HepG2 (cell line): ENCODE results near the gene ALDH2. TPM values are rescaled to one million over a fixed set of nuclear protein-coding genes. Genes with fewer than 3 reads are reported as not detected.

Experiments
- ATAC-seq: fragments of 200-7000 bp; cut with Tn5 transposase; 3 replicates; pipeline ENCODE4 v1.9.1; 2020; ENCODE audit warnings: mild to moderate bottlenecking, moderate library complexity
- BruUV-seq: library from RNA; stranded (reverse); fragments of 400-500 nt; replicated peaks from 2 replicates; lab custom pipeline; 2021; lab: Mats Ljungman, UMichigan
- CTCF ChIA-PET: fragments of 300-600 bp; formaldehyde crosslinking; extraction: SDS; loops from one replicate; lab custom pipeline; 2021; ENCODE audit warnings: low total read pairs, inconsistent platforms, low intra/inter-chr PET ratio; lab: Yijun Ruan, JAX
- POLR2A ChIA-PET: fragments of 350-600 bp; sonication (Branson Sonifier 250); formaldehyde crosslinking; loops from one replicate; lab custom pipeline; 2020; ENCODE audit warnings: antibody characterized with exemption, inconsistent platforms; lab: Yijun Ruan, JAX
- DNase-seq: peaks from one replicate; pipeline ENCODE4 v3.0.0-alpha.2; 2015; ENCODE audit warnings: low spot score
- FAIRE-seq: peaks from 3 replicates; lab custom pipeline; 2011; peaks lifted over from hg19 to GRCh38; lab: Jason Lieb, UNC
- H2AFZ ChIP-seq: one replicate; pipeline ENCODE4 v1.6.1; 2011; ENCODE audit warnings: low read length, inconsistent platforms
- H3K27ac ChIP-seq: fragments of 300-600 bp; 3 replicates; pipeline ENCODE4 v1.8.0; 2011; ENCODE audit warnings: mixed run types, mild to moderate bottlenecking, mixed read lengths, low read length, inconsistent platforms; ENCODE audit not compliant: insufficient read depth; ENCODE audit errors: extremely low read length
- H3K27me3 ChIP-seq, 2 experiments: fragments of 200-600 bp in 1 of 2; 2 replicates in 1 of 2; 3 replicates in 1 of 2; pipeline versions ENCODE4 v1.6.0 to v1.8.0; 2011; ENCODE audit warnings: low read length in 2 of 2, mild to moderate bottlenecking in 2 of 2, moderate library complexity in 2 of 2, inconsistent platforms in 1 of 2; ENCODE audit not compliant: insufficient read depth in 2 of 2, control insufficient read depth in 1 of 2
- H3K36me3 ChIP-seq, 2 experiments: fragments of 200-600 bp in 1 of 2; replicated peaks in 1 of 2; 2 replicates in 1 of 2; 3 replicates in 1 of 2; pipeline versions ENCODE4 v1.5.1 to v1.8.0; 2011; ENCODE audit warnings: low read length in 2 of 2, inconsistent platforms in 1 of 2; ENCODE audit not compliant: insufficient read depth in 2 of 2, control insufficient read depth in 1 of 2
- H3K4me1 ChIP-seq: 2 replicates; pipeline ENCODE4 v1.5.1; 2012; ENCODE audit warnings: low read length, inconsistent platforms; ENCODE audit not compliant: insufficient read depth
- H3K4me2 ChIP-seq: 2 replicates; pipeline ENCODE4 v1.6.0; 2011; ENCODE audit warnings: low read depth, low read length, inconsistent platforms
- H3K4me3 ChIP-seq, 3 experiments: fragments of 200-600 bp in 1 of 3; sonication (generic), shearing (Covaris generic) in 1 of 3; replicated peaks in 1 of 3; 2 replicates each; pipeline ENCODE4 v1.5.1; 2011 to 2016; ENCODE audit warnings: low read length in 3 of 3, inconsistent platforms in 2 of 3, low read depth in 2 of 3, mild to moderate bottlenecking in 2 of 3, control low read depth in 1 of 3, mixed read lengths in 1 of 3; ENCODE audit not compliant: insufficient read depth in 1 of 3
- H3K79me2 ChIP-seq: one replicate; pipeline ENCODE4 v1.6.1; 2011; ENCODE audit warnings: low read length, inconsistent platforms; ENCODE audit not compliant: insufficient read depth
- H3K9ac ChIP-seq: 2 replicates; pipeline ENCODE4 v1.6.0; 2011; ENCODE audit warnings: mild to moderate bottlenecking, low read depth, low read length, inconsistent platforms; ENCODE audit not compliant: insufficient read depth
- H3K9me3 ChIP-seq: 2 replicates; pipeline ENCODE4 v1.5.1; 2012; ENCODE audit warnings: mild to moderate bottlenecking, low read length
- H4K20me1 ChIP-seq: 2 replicates; pipeline ENCODE4 v1.6.0; 2011; ENCODE audit warnings: inconsistent platforms, mild to moderate bottlenecking, low read length, moderate library complexity; ENCODE audit not compliant: insufficient read depth
- ARHGAP35 ChIP-seq: sonication (generic); formaldehyde crosslinking; IDR thresholded peaks from 2 replicates; pipeline ENCODE4 v1.9.0; 2022; ENCODE audit warnings: mild to moderate bottlenecking, inconsistent platforms, moderate library complexity, missing genetic modification reagents, borderline replicate concordance
- CREB1 ChIP-seq, 2 experiments: fragments of 450-650 bp in 1 of 2; IDR thresholded peaks; 2 replicates each; pipeline ENCODE4 v1.6.1; 2016 to 2017; ENCODE audit warnings: control low read depth in 1 of 2, mild to moderate bottlenecking in 1 of 2, missing compliant biosample characterization in 1 of 2, missing genetic modification characterization in 1 of 2
- DBP ChIP-seq: sonication (generic); formaldehyde crosslinking; IDR thresholded peaks from 2 replicates; pipeline ENCODE4 v1.4.0; 2020; ENCODE audit warnings: missing genetic modification reagents; ENCODE audit errors: not compliant biosample characterization
- FIP1L1 ChIP-seq: fragments of 200-400 bp; formaldehyde crosslinking; IDR thresholded peaks from 2 replicates; pipeline ENCODE4 v1.6.1; 2018; ENCODE audit warnings: low read depth, mild to moderate bottlenecking, low read length, moderate library complexity, borderline replicate concordance; ENCODE audit not compliant: insufficient read depth
- NCOA2 ChIP-seq: sonication (generic); formaldehyde crosslinking; IDR thresholded peaks from 2 replicates; pipeline ENCODE4 v1.8.0; 2022; ENCODE audit warnings: inconsistent platforms
- RXRA ChIP-seq: sonication (generic); formaldehyde crosslinking; IDR thresholded peaks from 2 replicates; pipeline ENCODE4 v1.5.1; 2020; ENCODE audit warnings: missing genetic modification reagents
- ZBTB33 ChIP-seq: sonication (generic); formaldehyde crosslinking; IDR thresholded peaks from 2 replicates; pipeline ENCODE4 v1.4.0; 2020; ENCODE audit warnings: missing genetic modification reagents
- ZNF558 ChIP-seq: sonication (generic); formaldehyde crosslinking; IDR thresholded peaks from 2 replicates; pipeline ENCODE4 v1.9.0; 2022; ENCODE audit warnings: mild to moderate bottlenecking, missing genetic modification reagents, borderline replicate concordance
- ZNF7 ChIP-seq: IDR thresholded peaks from 2 replicates; pipeline ENCODE4 v1.6.1; 2016; ENCODE audit warnings: missing biosample characterization, missing genetic modification reagents
- ZNF747 ChIP-seq: sonication (generic); formaldehyde crosslinking; IDR thresholded peaks from 2 replicates; pipeline ENCODE4 v1.8.1; 2023; ENCODE audit warnings: missing genetic modification reagents, mild to moderate bottlenecking, borderline replicate concordance
- WGBS: methylation state at CpG from one replicate; pipeline ENCODE4 v1.1.6; 2017; ENCODE audit warnings: low lambda C conversion rate; 5-methylcytosine and 5-hydroxymethylcytosine counted together
- in situ Hi-C: cut with HindIII; loops from 2 replicates; pipeline ENCODE4 v1.10.0; 2017; ENCODE audit warnings: low pct_unique_long_range_greater_than_20kb; ENCODE audit not compliant: extremely low pct_ligation_motif_present
- intact Hi-C: fragments of 100-400 bp; cut with micrococcal nuclease; formaldehyde crosslinking; loops from one replicate; pipeline ENCODE4 v1.10.0; 2022; ENCODE audit not compliant: unreplicated experiment
- polyA plus RNA-seq, 8 experiments: library from polyadenylated mRNA; depleted of rRNA in 3 of 8; stranded (reverse) in 7 of 8; unstranded in 1 of 8; fragments of >200 nt; fragmentation: Illumina TruSeq in 4 of 8; extraction: Trizol in 4 of 8; gene quantifications; 2 replicates each; pipeline versions ENCODE4 v1.2.1 to v1.2.3, GENCODE V29; 2011 to 2016; ENCODE audit warnings: low read depth in 4 of 8, missing spikeins in 1 of 8, mixed read lengths in 1 of 8; ENCODE audit not compliant: insufficient read depth in 1 of 8
- total RNA-seq, 5 experiments: library from RNA; depleted of rRNA; stranded (reverse); fragments of >200 nt; fragmentation: Illumina TruSeq; extraction: Trizol; gene quantifications; 2 replicates each; pipeline ENCODE4 v1.2.3, GENCODE V29; 2016; ENCODE audit warnings: low read depth in 1 of 5
- TF ChIP-seq, protein P1 (sequence below): sonication (generic); formaldehyde crosslinking; IDR thresholded peaks from 2 replicates; pipeline ENCODE4 v1.4.0; 2020; ENCODE audit warnings: missing genetic modification reagents, mild to moderate bottlenecking, borderline replicate concordance
- TF ChIP-seq, protein P2 (sequence below): sonication (generic); formaldehyde crosslinking; IDR thresholded peaks from 2 replicates; pipeline ENCODE4 v1.8.0; 2022; ENCODE audit warnings: mild to moderate bottlenecking, missing genetic modification reagents, borderline replicate concordance
- TF ChIP-seq, protein P3 (sequence below), 2 experiments: sonication (generic) in 1 of 2; formaldehyde crosslinking in 1 of 2; IDR thresholded peaks; 2 replicates each; pipeline versions ENCODE4 v1.5.1 to v1.6.1; 2011 to 2020; ENCODE audit warnings: borderline replicate concordance in 1 of 2, low read depth in 1 of 2, low read length in 1 of 2, mild to moderate bottlenecking in 1 of 2, missing genetic modification reagents in 1 of 2, moderate library complexity in 1 of 2

Gene ALDH2
- total and polyA plus RNA-seq, 2 of the 13 experiments (the other 11 are each of a cell fraction or from before 2014, with no cell fraction given): 78.8 to 103 TPM

GRCh38 chr12:111745211-111745610 lies 21.5 kb upstream of the ALDH2 start:
- CTCF ChIA-PET: no interaction called here
- TF ChIP-seq, protein P1, sequence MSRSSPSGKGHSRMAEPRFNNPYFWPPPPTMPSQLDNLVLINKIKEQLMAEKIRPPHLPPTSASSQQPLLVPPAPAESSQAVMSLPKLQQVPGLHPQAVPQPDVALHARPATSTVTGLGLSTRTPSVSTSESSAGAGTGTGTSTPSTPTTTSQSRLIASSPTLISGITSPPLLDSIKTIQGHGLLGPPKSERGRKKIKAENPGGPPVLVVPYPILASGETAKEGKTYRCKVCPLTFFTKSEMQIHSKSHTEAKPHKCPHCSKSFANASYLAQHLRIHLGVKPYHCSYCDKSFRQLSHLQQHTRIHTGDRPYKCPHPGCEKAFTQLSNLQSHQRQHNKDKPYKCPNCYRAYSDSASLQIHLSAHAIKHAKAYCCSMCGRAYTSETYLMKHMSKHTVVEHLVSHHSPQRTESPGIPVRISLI (CRISPR knock-in tag): no peak
- no peak for TF ChIP-seq ZNF558 (CRISPR knock-in tag)
- no peak for TF ChIP-seq FIP1L1
- TF ChIP-seq ARHGAP35: no peak
- no peak for TF ChIP-seq RXRA (CRISPR knock-in tag)
- TF ChIP-seq ZNF7 (CRISPR knock-in tag): no peak
- no peak for TF ChIP-seq ZBTB33
- TF ChIP-seq ZNF747: no peak
- TF ChIP-seq, protein P2, sequence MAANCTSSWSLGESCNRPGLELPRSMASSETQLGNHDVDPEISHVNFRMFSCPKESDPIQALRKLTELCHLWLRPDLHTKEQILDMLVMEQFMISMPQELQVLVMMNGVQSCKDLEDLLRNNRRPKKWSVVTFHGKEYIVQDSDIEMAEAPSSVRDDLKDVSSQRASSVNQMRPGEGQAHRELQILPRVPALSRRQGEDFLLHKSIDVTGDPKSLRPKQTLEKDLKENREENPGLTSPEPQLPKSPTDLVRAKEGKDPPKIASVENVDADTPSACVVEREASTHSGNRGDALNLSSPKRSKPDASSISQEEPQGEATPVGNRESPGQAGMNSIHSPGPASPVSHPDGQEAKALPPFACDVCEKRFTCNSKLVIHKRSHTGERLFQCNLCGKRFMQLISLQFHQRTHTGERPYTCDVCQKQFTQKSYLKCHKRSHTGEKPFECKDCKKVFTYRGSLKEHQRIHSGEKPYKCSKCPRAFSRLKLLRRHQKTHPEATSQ: no peak
- TF ChIP-seq NCOA2: no peak
- TF ChIP-seq, protein P3, sequence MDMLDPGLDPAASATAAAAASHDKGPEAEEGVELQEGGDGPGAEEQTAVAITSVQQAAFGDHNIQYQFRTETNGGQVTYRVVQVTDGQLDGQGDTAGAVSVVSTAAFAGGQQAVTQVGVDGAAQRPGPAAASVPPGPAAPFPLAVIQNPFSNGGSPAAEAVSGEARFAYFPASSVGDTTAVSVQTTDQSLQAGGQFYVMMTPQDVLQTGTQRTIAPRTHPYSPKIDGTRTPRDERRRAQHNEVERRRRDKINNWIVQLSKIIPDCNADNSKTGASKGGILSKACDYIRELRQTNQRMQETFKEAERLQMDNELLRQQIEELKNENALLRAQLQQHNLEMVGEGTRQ (IDR thresholded peaks at IDR 0.05; ENCODE audit: low read depth, low read length): no peak
- TF ChIP-seq, protein P3 (CRISPR knock-in tag; IDR thresholded peaks at IDR 0.05; ENCODE audit: borderline replicate concordance): no peak
- TF ChIP-seq DBP (CRISPR knock-in tag): no peak
- TF ChIP-seq CREB1 (IDR thresholded peaks at IDR 0.05): no peak
- no peak for TF ChIP-seq CREB1 (CRISPR knock-in tag; IDR thresholded peaks at IDR 0.05)
- TF ChIP-seq, all 625 proteins: peak for 0
- no peak overlapping the region for H3K4me3 ChIP-seq
- ATAC-seq (no peak), DNase-seq (no peak), FAIRE-seq (no peak)
- no peak overlapping the region for H3K4me2 ChIP-seq
- H3K9ac ChIP-seq: no peak overlapping the region
- WGBS: 94% methylated on average over 4 of the region's 4 CpGs
- H3K27me3 ChIP-seq: no peaks in the 10 kb centered on the region
- no peaks in the 10 kb centered on the region for H3K9me3 ChIP-seq
- H3K4me1 ChIP-seq: peaks cover 7% of the 10 kb centered on the region
- POLR2A ChIA-PET: no interaction called here
- no peaks in the 10 kb centered on the region for H3K79me2 ChIP-seq
- no peak overlapping the region for H2AFZ ChIP-seq
- intact Hi-C loops (no loop called here), in situ Hi-C loops (no loop called here)
- H3K27ac ChIP-seq: no peak overlapping the region
- H3K36me3 ChIP-seq: peaks cover 7 to 37% of the 10 kb centered on the region in 2 experiments
- no TSS peak for BruUV-seq
- H4K20me1 ChIP-seq: no peaks in the 10 kb centered on the region
